ENCODE data around the gene ADRA1B.
"Not testable (repeated sequence)": the region's sequence is repeated elsewhere in the genome, so short reads cannot be mapped to it uniquely, and the experiment has no call there.

The ADRA1B gene

DNA sequence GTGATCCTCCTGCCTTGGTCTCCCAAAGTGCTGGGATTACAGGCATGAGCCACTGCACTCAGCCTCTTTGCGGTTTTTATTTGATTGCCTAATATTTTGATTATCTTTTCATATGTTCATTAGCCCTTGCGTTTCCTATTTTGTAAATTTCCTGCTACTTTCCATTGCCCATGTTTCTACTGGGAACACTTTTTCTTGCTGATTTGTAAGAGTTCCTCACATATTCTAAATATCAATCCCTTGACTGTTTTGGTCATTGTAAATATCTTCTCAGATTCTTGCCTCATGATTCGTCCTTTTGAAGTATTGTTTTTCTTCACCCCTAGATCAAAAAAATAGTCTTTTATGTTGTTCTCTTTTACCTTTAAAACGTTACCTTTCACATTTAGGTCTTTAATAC lies 54.8 kb downstream of the ADRA1B start:
- DNase-seq (ENCODE audit: low read depth) = no peak

DNA sequence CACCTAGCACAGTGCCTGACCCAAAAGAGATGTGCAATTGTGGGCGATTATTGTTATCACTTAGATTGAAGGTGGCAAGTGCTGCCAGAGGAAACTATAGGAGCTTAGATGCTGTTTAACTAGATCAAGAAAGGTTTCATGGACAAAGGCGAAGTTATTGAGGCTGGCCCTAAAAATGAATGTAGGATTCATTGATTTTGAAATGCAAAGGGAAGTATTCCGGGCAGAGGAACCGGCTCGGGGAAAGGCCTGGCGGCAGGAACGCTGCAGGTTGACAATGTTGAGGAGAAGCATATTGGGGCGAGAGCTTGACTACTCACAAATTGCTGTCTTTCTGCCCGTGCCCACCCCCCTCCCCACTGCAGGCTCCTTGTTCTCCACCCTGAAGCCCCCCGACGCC lies 55.2 kb downstream of the ADRA1B start:
- no peak for DNase-seq (ENCODE audit: low read depth)

DNA sequence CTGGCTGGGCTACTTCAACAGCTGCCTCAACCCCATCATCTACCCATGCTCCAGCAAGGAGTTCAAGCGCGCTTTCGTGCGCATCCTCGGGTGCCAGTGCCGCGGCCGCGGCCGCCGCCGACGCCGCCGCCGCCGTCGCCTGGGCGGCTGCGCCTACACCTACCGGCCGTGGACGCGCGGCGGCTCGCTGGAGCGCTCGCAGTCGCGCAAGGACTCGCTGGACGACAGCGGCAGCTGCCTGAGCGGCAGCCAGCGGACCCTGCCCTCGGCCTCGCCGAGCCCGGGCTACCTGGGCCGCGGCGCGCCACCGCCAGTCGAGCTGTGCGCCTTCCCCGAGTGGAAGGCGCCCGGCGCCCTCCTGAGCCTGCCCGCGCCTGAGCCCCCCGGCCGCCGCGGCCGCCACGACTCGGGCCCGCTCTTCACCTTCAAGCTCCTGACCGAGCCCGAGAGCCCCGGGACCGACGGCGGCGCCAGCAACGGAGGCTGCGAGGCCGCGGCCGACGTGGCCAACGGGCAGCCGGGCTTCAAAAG lies 55.7 kb downstream of the ADRA1B start:
- DNase-seq (ENCODE audit: low read depth) = no peak

DNA sequence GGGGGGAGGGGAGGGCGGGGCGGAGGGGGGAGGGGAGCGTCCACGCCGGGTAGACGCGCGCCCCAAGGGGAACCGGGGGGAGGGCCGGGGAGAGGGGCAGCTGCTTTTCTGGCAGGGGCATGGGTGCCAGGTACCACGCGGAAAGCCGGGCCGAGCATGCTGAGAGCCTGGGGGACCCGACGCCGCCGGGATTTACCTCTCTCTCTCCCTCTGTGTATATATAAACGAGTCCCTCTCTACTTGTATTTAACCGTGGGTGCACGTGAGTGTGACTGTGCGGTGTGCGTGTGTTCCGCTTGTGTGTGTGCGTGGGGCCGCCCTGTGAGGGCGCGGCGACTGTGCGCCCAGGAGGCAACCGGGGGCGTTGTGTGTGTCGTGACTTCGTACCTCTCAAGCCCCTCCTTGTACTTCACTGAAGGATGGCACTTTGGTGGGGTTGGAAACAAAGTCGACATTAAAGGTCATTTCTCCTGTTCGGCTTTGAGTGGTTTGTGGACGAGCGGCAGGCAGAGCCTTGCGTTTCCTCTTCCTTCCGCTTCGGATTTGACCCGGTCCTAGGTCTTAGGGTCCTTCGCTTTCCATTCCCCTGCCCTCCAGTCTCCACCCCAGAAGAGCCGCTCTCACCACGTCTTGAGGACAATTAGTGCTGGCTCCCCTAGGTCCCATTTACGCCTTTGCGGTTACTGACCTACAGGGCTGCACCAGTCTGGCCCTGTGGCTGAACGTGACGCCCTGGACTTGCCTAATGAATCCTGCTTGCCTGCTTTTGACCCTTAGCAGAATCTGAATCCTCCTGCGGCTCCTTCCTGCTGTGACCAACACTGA lies 56.5 kb downstream of the ADRA1B start:
- DNase-seq (ENCODE audit: low read depth) = no peak

DNA sequence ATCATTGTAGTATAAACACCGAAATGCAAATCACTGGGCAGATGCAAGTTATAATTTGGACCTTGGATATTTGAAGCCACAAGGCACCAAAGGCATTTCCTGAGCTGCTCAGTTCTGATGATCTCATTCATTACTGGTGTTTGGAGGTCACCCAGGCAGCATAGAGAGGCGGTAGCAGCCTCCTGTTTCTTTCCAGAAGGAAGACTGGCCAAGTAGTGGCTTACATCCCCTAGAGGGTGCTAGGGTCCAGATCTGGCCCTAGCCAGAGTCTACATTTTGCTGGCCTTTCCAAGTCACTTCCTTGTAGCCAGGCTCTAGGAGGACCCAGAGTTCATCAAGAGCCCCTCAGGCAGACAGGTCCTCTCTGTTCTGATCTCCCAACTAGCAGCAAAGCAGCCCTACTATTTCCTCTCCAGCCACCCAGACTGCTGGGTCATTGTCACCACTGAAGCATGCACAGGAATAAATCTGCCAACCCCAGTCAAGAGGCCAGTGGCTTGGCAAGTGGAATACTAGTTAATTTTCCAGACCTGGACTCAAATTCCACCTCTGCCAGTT lies 59.3 kb downstream of the ADRA1B start:
- no peak for DNase-seq (ENCODE audit: low read depth)

DNA sequence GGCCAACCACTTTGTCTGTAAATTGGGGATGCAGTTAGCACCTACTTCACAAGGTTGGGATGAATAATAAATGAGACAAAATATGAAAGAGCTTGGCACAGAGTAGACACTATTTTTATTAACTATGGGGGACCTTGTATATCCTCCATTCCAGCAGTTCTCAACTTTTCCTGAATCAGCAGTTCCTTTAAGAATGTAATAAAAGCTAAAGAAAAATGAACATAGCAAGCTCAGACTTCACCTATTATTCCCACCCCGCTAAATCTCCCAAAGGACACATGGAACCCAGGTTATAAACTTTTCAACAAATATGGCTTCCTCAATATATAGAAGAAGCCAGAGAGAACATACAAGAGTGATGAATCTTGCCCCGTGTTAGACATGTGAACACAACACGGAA lies 60.6 kb downstream of the ADRA1B start:
- no peak for DNase-seq (ENCODE audit: low read depth)

DNA sequence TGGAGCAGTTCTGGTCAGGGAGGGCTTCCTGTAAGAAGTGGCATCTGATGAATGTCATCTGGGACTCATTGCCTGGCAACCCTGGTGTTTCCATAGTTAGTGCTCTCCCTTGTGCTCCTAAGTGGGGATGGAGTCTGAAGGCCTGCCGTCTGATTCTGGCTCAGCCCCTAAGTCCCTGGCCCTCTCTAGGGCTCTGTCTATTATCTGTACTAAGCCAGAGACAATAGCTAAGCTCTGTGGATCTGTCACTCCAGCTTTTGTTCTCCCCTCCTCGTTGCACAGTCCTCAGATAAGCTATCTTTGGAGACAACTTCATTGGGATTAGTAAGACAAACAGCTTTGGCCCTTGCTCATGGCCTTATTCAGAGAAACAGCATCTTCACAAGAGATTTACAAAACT lies 62.1 kb downstream of the ADRA1B start:
- DNase-seq (ENCODE audit: low read depth) = no peak

DNA sequence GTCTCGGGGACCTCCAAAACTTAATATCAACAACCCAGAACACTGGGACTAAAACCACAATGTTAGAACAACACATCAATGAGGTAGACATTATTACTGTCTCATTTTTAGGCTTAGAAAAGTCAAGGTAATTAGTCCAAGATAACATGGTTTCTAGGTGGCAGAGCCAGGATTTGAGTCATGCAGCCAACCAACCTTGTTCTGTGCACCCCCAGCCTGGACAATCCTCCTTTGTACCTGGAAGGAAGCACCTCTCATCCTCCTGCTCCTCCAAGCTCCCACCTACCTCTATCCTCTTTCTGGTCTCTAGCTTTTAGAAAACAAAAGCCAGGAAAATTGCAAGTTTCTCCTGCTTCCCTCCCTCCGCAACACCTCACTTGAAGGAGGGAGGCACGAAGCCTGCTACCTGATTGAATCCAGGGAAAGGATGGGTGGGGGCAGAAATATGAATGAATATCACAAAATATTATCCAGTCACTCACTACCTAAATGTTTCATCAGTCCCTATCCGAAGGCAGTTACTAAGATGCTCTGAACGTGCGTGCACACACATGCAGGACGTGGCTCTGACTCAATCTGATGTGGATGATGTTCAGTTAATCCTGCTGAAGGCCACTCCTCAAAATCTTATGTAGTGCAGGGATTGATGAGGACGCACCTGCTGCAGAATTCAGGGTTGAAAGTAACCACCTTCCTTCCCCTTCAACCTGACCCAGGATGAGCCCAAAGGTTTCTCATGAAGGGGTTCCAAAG lies 66.3 kb downstream of the ADRA1B start:
- DNase-seq (ENCODE audit: low read depth) = no peak

DNA sequence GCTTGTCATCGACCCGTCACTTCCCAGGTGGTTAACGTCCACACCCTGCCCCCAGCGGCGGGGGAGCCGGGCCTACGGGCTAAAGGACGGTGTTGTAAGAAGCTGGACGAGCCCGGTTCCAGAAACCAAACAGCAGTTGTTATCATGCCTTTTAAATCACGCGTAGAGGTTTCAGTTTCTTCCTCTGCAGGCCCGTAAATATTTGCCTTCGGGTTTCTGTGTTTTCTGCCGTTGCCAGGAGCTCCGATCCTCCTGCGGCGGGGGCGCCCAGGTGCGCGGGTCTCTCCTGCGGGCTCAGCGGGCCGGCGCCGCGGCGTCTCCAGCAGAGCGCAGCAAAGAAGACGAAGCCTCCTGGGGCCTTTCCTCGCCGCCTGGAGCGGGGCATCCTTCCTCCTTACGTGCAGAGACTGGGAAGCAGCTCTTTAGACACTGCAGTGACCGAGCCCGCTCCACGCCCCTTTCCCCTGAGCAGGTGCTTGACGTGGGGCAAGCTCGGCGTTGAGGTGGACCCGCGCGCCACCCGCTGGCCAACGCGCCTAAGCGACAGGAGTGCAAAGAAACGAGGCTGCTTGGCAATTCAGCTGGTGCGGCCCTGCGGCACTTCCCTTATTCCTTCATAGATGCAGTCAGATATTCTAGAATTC lies 70.9 kb downstream of the ADRA1B start:
- DNase-seq (ENCODE audit: low read depth) = peak; percentile 63

DNA sequence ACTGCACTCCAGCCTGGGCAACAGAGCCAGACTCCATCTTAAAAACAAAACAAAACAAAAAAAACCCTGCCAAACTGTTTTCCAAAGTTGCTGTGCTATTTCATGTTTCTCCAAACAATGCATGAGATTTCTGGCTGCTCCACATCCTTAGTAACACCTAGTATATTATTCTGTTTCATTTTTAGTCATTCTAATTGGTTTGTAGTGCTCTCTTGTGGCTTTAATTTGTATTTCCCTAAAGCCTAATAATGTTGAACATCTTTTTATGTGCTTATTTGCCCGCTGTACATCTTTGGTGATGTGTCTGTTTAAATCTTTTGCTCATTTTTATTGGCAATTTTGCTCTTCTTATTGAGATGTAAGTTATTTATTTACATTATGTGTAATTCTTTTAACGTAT lies 74.2 kb downstream of the ADRA1B start:
- DNase-seq (ENCODE audit: low read depth) = no peak

DNA sequence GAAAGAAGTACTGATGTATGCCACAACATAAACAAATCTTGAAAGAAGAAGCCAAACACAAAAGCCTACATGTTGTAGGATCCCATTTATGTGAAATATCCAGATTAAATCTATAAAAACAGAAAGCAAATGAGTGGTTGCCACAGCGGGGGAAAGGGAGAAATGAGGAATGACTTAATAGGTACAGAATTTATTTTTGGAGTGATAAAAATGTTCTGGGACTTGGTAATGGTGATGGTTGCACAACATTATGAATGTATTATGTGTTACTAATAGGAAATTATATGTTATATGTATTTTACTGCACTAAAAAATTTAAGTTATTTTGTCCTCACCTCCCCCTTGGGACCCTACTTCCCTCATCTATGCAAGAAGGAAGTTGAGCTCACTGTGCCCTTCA lies 76.3 kb downstream of the ADRA1B start:
- DNase-seq (ENCODE audit: low read depth) = no peak

DNA sequence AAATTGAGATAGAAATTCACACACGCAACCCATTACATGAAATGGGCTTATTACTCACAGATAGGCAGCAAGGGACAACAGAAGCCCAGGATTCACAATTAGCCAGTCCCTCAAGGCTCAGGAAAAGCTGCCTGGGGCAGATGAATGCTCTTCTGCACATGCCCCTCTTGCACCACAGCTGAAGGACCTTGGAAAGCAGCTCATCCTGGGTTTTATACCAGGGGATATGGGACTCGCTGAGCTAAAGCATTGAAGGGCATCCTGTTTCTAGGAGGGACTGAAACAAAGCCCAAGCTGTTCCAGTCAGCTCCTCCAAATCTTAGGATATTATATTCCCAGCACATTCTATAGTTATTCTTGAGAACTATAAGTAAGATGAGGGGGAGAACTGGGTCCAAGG lies 76.9 kb downstream of the ADRA1B start:
- no peak for DNase-seq (ENCODE audit: low read depth)

DNA sequence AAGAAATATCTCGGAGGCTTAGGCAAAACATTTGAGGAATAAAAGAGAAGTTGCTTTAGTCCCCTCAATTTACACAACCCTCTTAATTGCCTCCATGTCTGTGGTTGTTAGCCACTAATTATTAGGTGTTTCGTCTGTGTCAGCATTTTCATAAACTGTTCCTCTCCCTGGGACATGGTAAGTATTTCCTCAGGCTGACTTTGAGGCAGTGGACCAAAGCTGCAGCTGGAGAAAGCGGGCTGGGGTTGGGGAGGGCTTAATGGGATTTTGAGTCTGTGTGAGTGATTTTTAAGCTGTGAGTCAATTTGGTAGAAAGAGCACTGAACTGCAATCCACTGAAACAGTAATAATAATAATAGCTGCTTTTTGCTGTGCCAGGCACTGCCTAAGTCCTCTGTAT lies 79.6 kb downstream of the ADRA1B start:
- DNase-seq (ENCODE audit: low read depth) = no peak

DNA sequence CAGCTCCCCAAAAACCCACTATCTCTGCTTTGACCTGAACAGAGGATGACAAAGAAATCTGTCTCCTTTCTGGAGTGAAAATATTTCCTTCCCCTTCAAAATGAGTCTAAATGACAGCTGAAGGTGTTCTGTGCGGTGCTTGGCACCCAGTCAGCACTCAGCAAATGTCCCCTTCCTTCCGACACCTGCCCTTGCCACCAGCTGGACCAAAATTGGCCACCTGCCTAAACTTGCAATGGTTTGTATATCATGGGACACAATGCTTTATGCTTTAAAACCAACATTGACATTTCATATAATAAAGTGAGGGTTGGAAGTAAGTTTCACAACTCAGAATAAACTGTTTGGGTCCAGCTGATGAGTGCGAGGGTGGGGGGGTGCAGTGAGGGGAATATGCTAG lies 85.2 kb downstream of the ADRA1B start:
- DNase-seq (ENCODE audit: low read depth) = no peak

DNA sequence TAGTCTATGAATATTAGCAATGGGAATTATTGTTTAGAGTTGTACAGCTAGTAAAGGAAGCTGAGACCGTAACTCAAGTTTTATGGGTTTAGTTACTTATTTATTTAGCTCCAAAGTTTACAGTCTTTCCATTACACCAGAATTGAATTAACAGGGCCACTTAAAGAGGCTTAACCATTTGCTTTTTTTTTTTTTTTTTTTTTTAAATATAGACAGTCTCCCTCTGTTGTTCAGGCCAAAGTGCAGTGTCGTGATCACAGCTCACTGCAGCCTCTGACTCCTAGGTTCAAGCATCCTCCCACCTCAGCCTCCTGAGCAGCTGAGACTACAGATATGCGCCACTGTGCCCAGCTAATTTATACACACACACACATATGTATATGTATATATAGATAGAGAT lies 91.2 kb downstream of the ADRA1B start:
- no peak for DNase-seq (ENCODE audit: low read depth)

DNA sequence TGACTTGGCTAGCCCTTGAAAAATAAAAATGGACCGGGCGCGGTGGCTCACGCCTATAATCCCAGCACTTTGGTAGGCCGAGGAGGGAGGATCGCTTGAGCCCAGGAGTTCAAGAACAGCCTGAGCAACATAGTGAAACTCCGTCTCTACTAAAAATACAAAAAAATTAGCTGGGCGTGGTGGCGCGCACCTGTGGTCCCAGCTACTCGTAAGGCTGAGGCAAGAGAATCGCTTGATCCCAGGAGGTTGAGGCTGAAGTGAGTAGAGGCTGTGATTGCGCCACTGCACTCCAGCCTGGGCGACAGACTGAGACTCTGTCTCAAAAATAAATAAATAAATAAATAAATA lies 92.2 kb downstream of the ADRA1B start:
- DNase-seq (ENCODE audit: low read depth) = not testable (repeated sequence)

DNA sequence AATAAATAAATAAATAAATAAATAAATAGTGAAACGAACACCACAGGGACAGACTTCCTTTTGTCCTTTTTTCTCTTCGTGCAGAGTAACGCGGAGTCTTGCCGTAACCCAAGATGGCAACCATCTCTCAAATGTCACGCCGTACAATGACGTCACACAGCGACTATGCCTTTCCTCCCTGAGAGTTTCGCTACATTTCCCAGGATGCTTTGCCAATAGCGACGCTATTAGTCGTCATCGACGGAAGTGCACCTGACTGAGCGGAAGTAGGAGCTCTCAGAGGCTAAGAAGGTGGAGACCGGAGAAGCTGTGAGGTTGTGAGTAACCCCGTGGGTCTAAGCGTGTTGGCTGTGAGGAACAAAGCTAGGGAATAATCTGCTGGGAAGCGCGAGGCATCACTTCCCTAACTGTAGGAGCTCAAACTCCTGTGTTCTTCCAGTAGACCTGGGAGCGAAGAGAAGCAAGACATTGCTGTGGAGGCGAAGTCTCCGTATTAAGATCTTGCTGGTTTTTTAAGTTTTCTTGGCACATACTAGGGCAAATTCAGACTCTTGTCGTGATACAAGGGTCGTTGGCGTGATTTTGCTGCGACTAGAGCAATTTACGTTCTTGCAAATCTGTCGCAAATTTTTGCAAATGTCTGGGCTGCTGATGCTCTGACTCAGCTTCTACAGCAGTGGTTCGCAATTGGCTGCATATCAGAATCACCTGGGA lies 92.8 kb downstream of the ADRA1B start, which contains the start of gene TTC1:
TSS of gene TTC1 (plus strand) at position 263 of the 714 bp plus-strand sequence. CDS start 1,390 bp downstream, outside the sequence.
- DNase-seq (ENCODE audit: low read depth) = peak; percentile 82

DNA sequence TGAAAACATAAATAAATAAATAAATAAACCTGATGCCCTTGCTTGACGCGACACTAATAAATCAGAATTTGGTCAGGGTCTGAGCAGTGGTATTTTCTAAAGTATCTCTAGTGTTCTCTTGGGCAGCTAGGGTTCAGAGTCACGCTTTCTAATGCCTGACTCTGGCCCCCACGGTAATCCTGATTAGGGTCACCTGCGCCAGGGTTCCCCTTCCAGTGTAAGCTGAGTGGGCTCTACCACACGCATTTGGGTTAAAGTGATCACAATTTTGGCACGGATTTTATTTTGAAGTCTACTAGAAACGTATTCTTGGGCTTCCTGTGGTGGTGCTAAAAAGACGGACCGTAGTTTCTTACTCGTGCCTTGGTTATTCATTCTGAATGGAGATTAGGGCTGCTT lies 93.3 kb downstream of the ADRA1B start:
- no peak for DNase-seq (ENCODE audit: low read depth)

DNA sequence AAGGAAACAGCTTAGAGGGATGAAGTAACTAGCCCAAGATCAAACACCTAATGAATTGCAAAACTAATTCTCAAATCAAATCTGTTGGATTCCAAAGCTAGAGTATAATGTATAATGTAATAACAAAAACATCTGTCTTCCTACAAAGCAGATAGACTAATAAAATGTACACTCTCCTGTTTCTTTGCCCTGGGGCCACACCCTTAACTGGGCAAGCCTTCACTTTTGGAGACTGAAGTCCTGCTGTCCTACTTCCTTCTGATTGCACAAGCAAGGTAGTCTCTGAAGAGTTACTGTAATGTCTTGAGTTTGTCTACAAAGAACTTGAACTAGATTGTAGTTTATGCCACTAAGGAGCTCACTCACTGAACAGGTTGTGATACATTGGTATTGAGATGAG lies 95.2 kb downstream of the ADRA1B start:
- no peak for DNase-seq (ENCODE audit: low read depth)

DNA sequence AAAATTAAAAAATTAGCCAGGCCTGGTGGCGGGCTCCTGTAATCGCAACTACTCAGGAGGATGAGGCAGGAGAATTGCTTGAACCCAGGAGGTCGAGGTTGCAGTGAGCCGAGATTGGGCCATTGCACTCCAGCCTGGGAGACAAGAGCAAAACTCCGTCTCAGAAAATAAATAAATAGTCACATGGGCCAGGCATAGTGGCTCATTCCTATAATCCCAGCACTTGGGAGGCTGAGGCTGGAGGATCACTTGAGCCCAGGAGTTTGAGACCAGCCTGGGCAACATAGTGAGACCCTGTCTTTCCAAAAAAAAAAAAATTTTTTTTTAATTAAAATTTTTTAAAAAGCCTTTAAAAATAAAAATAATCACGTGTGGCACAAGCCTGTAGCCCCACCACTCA lies 97.9 kb downstream of the ADRA1B start:
- not testable (repeated sequence) for DNase-seq (ENCODE audit: low read depth)

DNA sequence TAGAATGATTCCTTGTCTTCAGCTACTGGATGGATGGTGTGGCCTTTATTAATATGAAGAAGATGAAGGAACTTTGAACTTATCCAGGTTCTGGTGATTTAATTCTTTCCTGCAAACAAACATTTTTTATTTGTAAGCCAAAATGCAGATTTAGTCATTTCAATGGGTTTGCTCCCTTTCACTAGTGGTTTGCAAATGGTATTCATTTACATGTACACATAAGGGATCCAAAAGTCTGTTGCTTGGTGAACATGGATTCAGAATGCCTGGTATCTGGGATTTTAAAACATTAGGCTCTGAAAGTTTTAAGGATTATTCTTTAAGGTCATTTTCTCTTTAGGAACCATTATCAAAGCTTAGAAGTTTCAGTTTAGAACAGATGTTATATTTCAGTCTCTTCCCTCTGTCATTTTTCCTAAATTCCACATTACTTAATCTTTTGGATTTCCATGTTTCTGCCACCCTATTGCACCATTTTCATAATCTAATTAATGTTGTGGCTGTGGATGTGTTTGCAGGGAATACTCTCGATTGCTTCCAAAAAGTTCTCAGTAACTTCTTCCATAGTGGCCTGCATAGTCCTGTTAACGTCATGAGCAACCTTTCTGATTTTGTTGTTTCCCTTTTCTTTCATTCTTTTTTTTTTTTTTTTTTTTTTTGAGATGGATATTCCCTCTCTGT lies 102.8 kb downstream of the ADRA1B start:
- no peak for DNase-seq (ENCODE audit: low read depth)

Data from activated T-cell treated with anti-CD3 and anti-CD28 coated beads for 48 hours (primary cell).